ENCODE results near the gene WDR76. TPM values are rescaled to one million over a fixed set of nuclear protein-coding genes. Genes with fewer than 3 reads are reported as not detected.

Gene WDR76
- polyA plus RNA-seq, 1 donor from 2014 or later, result 0.43 TPM

GRCh38 chr15:43889042-43889441, 62.2 kb downstream of the WDR76 start:
- Histone ChIP-seq H4K20me1 (ENCODE audit: insufficient read depth) (no peaks in the 10 kb centered on the region), H2AFZ (ENCODE audit: low read depth, low read length) (no peak overlapping the region), H3K4me3 (ENCODE audit: low read length) (no peak overlapping the region), H3K36me3 (ENCODE audit: insufficient read depth, low read length) (no peaks in the 10 kb centered on the region), H3F3A (ENCODE audit: insufficient read depth, low read length, poor library complexity, severe bottlenecking) (no peaks in the 10 kb centered on the region), H3K4me2 (ENCODE audit: low read length) (no peak overlapping the region), H3K9me2 (ENCODE audit: insufficient read depth, low read length) (no peaks in the 10 kb centered on the region), H3K27me3 (ENCODE audit: insufficient read depth, low read depth, low read length) (no peaks in the 10 kb centered on the region), H3K27ac (ENCODE audit: low read length) (no peak overlapping the region), H3K9ac (ENCODE audit: low read length) (no peak overlapping the region), H3K9me3 (ENCODE audit: low read length) (no peaks in the 10 kb centered on the region), H3K79me2 (replicated peaks; ENCODE audit: insufficient read depth, low read length) (no peaks in the 10 kb centered on the region)
- TF ChIP-seq MXI1 (conservative IDR thresholded peaks at IDR 0.05; ENCODE audit: poor library complexity, severe bottlenecking), result no peak
- no peak for TF ChIP-seq TAF1 (IDR thresholded peaks at IDR 0.05; ENCODE audit: low read depth)
- no peak for TF ChIP-seq EZH2 (IDR thresholded peaks at IDR 0.05; ENCODE audit: borderline replicate concordance, insufficient read depth, low read length, poor library complexity, severe bottlenecking)
- TF ChIP-seq, protein P1, sequence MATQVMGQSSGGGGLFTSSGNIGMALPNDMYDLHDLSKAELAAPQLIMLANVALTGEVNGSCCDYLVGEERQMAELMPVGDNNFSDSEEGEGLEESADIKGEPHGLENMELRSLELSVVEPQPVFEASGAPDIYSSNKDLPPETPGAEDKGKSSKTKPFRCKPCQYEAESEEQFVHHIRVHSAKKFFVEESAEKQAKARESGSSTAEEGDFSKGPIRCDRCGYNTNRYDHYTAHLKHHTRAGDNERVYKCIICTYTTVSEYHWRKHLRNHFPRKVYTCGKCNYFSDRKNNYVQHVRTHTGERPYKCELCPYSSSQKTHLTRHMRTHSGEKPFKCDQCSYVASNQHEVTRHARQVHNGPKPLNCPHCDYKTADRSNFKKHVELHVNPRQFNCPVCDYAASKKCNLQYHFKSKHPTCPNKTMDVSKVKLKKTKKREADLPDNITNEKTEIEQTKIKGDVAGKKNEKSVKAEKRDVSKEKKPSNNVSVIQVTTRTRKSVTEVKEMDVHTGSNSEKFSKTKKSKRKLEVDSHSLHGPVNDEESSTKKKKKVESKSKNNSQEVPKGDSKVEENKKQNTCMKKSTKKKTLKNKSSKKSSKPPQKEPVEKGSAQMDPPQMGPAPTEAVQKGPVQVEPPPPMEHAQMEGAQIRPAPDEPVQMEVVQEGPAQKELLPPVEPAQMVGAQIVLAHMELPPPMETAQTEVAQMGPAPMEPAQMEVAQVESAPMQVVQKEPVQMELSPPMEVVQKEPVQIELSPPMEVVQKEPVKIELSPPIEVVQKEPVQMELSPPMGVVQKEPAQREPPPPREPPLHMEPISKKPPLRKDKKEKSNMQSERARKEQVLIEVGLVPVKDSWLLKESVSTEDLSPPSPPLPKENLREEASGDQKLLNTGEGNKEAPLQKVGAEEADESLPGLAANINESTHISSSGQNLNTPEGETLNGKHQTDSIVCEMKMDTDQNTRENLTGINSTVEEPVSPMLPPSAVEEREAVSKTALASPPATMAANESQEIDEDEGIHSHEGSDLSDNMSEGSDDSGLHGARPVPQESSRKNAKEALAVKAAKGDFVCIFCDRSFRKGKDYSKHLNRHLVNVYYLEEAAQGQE (IDR thresholded peaks at IDR 0.05; ENCODE audit: borderline replicate concordance), result no peak
- no peak for TF ChIP-seq POLR2AphosphoS5 (IDR thresholded peaks at IDR 0.05)
- no peak for TF ChIP-seq SMC3 (conservative IDR thresholded peaks at IDR 0.05; ENCODE audit: poor library complexity)
- TF ChIP-seq EP300 (conservative IDR thresholded peaks at IDR 0.05; ENCODE audit: poor library complexity, severe bottlenecking), result no peak
- no peak for TF ChIP-seq CTCF (IDR thresholded peaks at IDR 0.05; ENCODE audit: poor library complexity, severe bottlenecking)

GRCh38 chr15:43893956-43894355, 67.2 kb downstream of the WDR76 start:
- Histone ChIP-seq H4K20me1 (ENCODE audit: insufficient read depth) (no peaks in the 10 kb centered on the region), H3K27ac (ENCODE audit: low read length) (no peak overlapping the region), H3K9me2 (ENCODE audit: insufficient read depth, low read length) (no peaks in the 10 kb centered on the region), H3K79me2 (replicated peaks; ENCODE audit: insufficient read depth, low read length) (no peaks in the 10 kb centered on the region), H3F3A (ENCODE audit: insufficient read depth, low read length, poor library complexity, severe bottlenecking) (no peaks in the 10 kb centered on the region), H3K27me3 (ENCODE audit: insufficient read depth, low read depth, low read length) (no peaks in the 10 kb centered on the region), H3K4me3 (ENCODE audit: low read length) (no peak overlapping the region), H2AFZ (ENCODE audit: low read depth, low read length) (no peak overlapping the region), H3K4me2 (ENCODE audit: low read length) (no peak overlapping the region), H3K9ac (ENCODE audit: low read length) (no peak overlapping the region), H3K36me3 (ENCODE audit: insufficient read depth, low read length) (no peaks in the 10 kb centered on the region), H3K9me3 (ENCODE audit: low read length) (no peaks in the 10 kb centered on the region)
- TF ChIP-seq CTCF (IDR thresholded peaks at IDR 0.05; ENCODE audit: poor library complexity, severe bottlenecking) (no peak), POLR2AphosphoS5 (IDR thresholded peaks at IDR 0.05) (no peak), EZH2 (IDR thresholded peaks at IDR 0.05; ENCODE audit: borderline replicate concordance, insufficient read depth, low read length, poor library complexity, severe bottlenecking) (no peak), TAF1 (IDR thresholded peaks at IDR 0.05; ENCODE audit: low read depth) (no peak), RAD21 (conservative IDR thresholded peaks at IDR 0.05) (no peak), MXI1 (conservative IDR thresholded peaks at IDR 0.05; ENCODE audit: poor library complexity, severe bottlenecking) (no peak), EP300 (conservative IDR thresholded peaks at IDR 0.05; ENCODE audit: poor library complexity, severe bottlenecking) (no peak)
- TF ChIP-seq, protein P1 (IDR thresholded peaks at IDR 0.05; ENCODE audit: borderline replicate concordance), result no peak

All from neural cell (in vitro differentiated cells).